Upper lobe of right lung (tissue), 1 donor: Measurements from ENCODE around the gene RESF1. TPM values are rescaled to one million over a fixed set of nuclear protein-coding genes. Genes with fewer than 3 reads are reported as not detected.

Source experiments
- ATAC-seq: fragments of 200-7000 bp; cut with Tn5 transposase; one replicate; pipeline ENCODE4 v1.9.1; 2020; ENCODE audit warnings: mild to moderate bottlenecking, moderate library complexity
- DNase-seq: peaks from one replicate; pipeline ENCODE4 v3.0.0-alpha.2; 2020
- H3K27ac ChIP-seq: fragments of 200-600 bp; one replicate; pipeline ENCODE4 v1.8.0; 2022
- H3K27me3 ChIP-seq: fragments of 200-600 bp; one replicate; pipeline ENCODE4 v1.8.0; 2022; ENCODE audit warnings: mild to moderate bottlenecking
- H3K36me3 ChIP-seq: fragments of 200-600 bp; one replicate; pipeline ENCODE4 v1.8.0; 2022
- H3K4me1 ChIP-seq: fragments of 200-600 bp; one replicate; pipeline ENCODE4 v1.8.0; 2022
- H3K4me3 ChIP-seq: fragments of 200-600 bp; one replicate; pipeline ENCODE4 v1.8.0; 2022; ENCODE audit warnings: mild to moderate bottlenecking
- H3K9me3 ChIP-seq: fragments of 200-600 bp; one replicate; pipeline ENCODE4 v1.8.0; 2022
- CTCF ChIP-seq: fragments of 200-600 bp; IDR thresholded peaks from one replicate; pipeline ENCODE4 v1.8.0; 2022; ENCODE audit warnings: antibody characterized with exemption
- intact Hi-C: fragments of 100-400 bp; cut with DNase I; formaldehyde crosslinking; loops from one replicate; pipeline ENCODE4 v1.11.0; 2022
- long read RNA-seq: library from polyadenylated mRNA; unstranded; transcript quantifications from one replicate; pipeline ENCODE4 v2.0.0, GENCODE V29; 2021
- total RNA-seq: library from RNA; stranded (reverse); fragmentation: NEBNext Ultra II Directional; extraction: Animal tissue kit (Norgen Biotek cat#: 25700); gene quantifications from one replicate; pipeline ENCODE4 v1.2.1, GENCODE V29; 2021
- donor health status: DM: no; HTN: yes; CAD: no; lungs with severe emphysema.

The RESF1 gene
- 72.3 TPM for total RNA-seq
- long read RNA-seq, full-length matches to known transcripts: 23 of 48 reads
- long read RNA-seq, partial matches to known transcripts: 16 of 48 reads
- long read RNA-seq, other reads (novel, unspliced or antisense): 9 of 48 reads

- intact Hi-C loops: no loop called here
- peak within 1 kb of the TSS; percentile 82 for H3K4me3 ChIP-seq
- H3K4me1 ChIP-seq: peaks cover 42% of the 10 kb centered on the region
- H3K36me3 ChIP-seq: peaks cover 31% of the 10 kb centered on the region
- DNase-seq (peak; percentile 95), ATAC-seq (peak; percentile 99)
- no peaks in the 10 kb centered on the region for H3K9me3 ChIP-seq
- H3K27me3 ChIP-seq: no peaks in the 10 kb centered on the region
- peak within 1 kb of the TSS; percentile 94 for H3K27ac ChIP-seq
- no peak for TF ChIP-seq CTCF
These were observed at the start of gene RESF1 for GRCh38 chr12:31959161-31959700. RESF1 (plus strand) TSS chr12:31959415; CDS start chr12:31980956, 21,541 bp downstream.

GRCh38 chr12:31914927-31915326 is 44.3 kb upstream of the RESF1 start:
- no peak for TF ChIP-seq CTCF
- intact Hi-C loops: no loop called here
- ATAC-seq: no peak
- H3K27me3 ChIP-seq: no peaks in the 10 kb centered on the region
- DNase-seq: no peak
- H3K4me3 ChIP-seq: no peak overlapping the region
- no peaks in the 10 kb centered on the region for H3K4me1 ChIP-seq
- no peaks in the 10 kb centered on the region for H3K36me3 ChIP-seq
- H3K27ac ChIP-seq: no peak overlapping the region
- H3K9me3 ChIP-seq: peaks cover 6% of the 10 kb centered on the region

GRCh38 chr12:31915446-31915845 is 43.8 kb upstream of the RESF1 start:
- Histone ChIP-seq H3K27me3 (no peaks in the 10 kb centered on the region), H3K9me3 (peaks cover 6% of the 10 kb centered on the region), H3K4me1 (no peaks in the 10 kb centered on the region), H3K27ac (no peak overlapping the region), H3K36me3 (no peaks in the 10 kb centered on the region), H3K4me3 (no peak overlapping the region)
- DNase-seq (no peak), ATAC-seq (no peak)
- intact Hi-C loops: no loop called here
- no peak for TF ChIP-seq CTCF

GRCh38 chr12:31922341-31923062 is 36.7 kb upstream of the RESF1 start:
- Histone ChIP-seq H3K27ac (no peak overlapping the region), H3K27me3 (no peaks in the 10 kb centered on the region), H3K4me1 (no peaks in the 10 kb centered on the region), H3K9me3 (peaks cover 11% of the 10 kb centered on the region), H3K4me3 (no peak overlapping the region), H3K36me3 (no peaks in the 10 kb centered on the region)
- DNase-seq (no peak), ATAC-seq (no peak)
- intact Hi-C loops: no loop called here
- TF ChIP-seq CTCF: no peak

- DNase-seq (no peak), ATAC-seq (no peak)
- Histone ChIP-seq H3K9me3 (peaks cover 11% of the 10 kb centered on the region), H3K27ac (no peak overlapping the region), H3K27me3 (no peaks in the 10 kb centered on the region), H3K4me3 (no peak overlapping the region), H3K4me1 (no peaks in the 10 kb centered on the region), H3K36me3 (no peaks in the 10 kb centered on the region)
- intact Hi-C loops: no loop called here
- no peak for TF ChIP-seq CTCF
These were observed 36.2 kb upstream of the RESF1 start for GRCh38 chr12:31923063-31923412.
